Caki2 (cell line): Measurements from ENCODE around the gene HES7. TPM values are rescaled to one million over a fixed set of nuclear protein-coding genes. Genes with fewer than 3 reads are reported as not detected.

Experiments used
- DNase-seq: peaks from one replicate; pipeline ENCODE4 v3.0.0-alpha.2; 2015; ENCODE audit warnings: low read depth
- in situ Hi-C: cut with HindIII; loops from 2 replicates; pipeline ENCODE4 v1.10.0; 2016; ENCODE audit warnings: low sequenced_read_pairs, low pct_unique_long_range_greater_than_20kb, mixed read lengths
- total RNA-seq: library from RNA; depleted of rRNA; stranded (reverse); fragments of >200 nt; shearing (Covaris generic); gene quantifications from 2 replicates; pipeline ENCODE4 v1.2.3, GENCODE V29; 2014; ENCODE audit warnings: low replicate concordance

The HES7 gene
- total RNA-seq, 1 experiment from 2014 or later = not detected

GRCh38 chr17:8128125-8128784 is 4.3 kb upstream of the HES7 start:
- no peak for DNase-seq
- in situ Hi-C loops = no loop called here

DNA sequence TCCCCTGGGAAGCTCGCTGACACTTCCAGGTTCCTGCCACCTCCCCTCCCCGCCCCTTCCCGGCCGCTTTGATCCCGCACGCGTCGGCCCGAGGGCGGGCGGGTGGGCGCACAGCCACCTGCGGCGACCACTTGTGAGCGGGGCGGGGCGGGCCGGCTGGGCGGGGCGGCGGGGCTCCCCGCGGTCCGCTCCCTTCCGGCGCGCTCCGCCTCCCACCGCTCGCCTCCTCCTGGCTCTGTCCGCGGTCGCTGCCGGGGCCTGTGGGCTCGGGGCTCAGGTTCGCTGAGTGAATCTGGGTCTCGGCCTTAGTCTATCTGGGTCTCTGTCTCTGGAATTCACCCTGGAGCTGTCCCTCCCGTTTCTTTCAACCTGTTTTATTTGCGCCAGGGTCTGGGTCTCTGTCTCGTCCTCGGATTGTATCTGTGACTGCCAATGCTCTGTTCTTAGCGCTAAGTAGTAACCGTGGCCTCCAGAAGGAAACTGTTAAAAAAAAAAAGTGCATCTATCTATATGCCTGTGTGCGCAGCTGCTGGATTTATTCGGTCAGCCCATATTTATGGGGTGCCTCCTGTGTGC is 2.7 kb upstream of the HES7 start:
- in situ Hi-C loops = no loop called here
- peak; percentile 62 for DNase-seq

- in situ Hi-C loops = no loop called here
- peak; percentile 55 for DNase-seq
These were observed 2.1 kb upstream of the HES7 start for GRCh38 chr17:8125947-8126490.

DNA sequence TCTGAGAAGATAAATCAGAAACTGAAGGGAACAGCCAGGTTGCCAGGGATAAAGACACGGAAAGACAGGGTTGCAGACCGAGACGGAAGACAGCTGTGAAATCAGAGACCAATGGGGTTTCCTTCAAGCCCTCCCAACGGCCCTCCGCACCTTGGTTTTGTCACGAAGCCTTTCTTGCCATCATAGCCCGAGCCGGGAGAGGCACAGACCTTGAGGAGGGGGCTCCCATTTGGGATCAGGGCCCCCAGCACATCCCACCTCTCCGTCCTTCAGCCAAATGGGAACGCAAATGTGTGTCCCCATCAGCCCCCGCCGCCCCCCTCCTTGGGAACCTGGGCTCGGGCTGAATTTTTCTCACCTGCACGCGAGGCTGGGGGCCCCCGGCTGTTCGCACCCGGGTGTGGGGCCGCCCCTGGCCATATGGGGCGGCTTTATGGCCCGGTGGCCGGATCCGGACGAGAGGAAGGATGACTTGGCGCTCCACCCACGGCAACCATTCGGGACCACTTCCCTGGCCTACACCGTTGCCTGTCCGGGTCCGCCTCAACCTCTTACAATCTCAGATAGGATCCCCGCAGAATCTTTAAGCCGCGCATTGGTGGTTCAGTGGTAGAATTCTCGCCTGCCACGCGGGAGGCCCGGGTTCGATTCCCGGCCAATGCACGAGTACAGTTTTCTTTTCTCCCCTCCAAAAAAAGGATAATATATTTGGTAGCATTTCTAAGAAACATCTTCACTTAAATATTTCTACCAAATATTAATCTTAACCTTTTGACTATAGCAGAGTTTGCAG is 1.4 kb upstream of the HES7 start:
- in situ Hi-C loops = no loop called here
- DNase-seq = peak; percentile 64

GRCh38 chr17:8124350-8125153 is 646 bp upstream of the HES7 start:
- in situ Hi-C loops = no loop called here
- peak; percentile 26 for DNase-seq

GRCh38 chr17:8122924-8123694 is 797 bp downstream of the HES7 start:
- peak; percentile 24 for DNase-seq
- in situ Hi-C loops = no loop called here

DNA sequence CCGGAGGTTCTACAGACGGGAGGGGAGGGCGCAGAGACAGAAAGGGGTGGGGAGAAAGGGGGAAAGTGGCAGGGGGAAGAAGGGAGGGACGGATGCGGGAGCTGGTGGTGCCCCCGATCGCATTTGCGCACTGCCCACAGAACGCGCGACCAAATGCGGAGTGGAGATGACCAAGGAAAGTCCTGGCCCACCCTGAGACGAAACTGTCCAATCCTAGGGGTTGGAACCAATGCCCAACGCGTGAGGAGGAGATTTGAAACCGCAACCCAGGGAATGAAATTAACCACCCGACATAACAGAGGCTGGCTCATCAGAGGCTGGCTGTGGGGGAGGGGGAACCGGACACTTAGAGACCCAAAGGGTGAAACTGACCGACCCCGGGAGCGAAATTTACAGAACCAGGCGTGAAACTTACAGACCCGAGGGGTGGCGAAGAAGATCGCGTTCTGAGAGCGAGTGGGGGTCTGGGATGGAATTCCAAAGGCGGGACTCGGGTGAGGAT is 1.4 kb downstream of the HES7 start:
- in situ Hi-C loops = no loop called here

DNA sequence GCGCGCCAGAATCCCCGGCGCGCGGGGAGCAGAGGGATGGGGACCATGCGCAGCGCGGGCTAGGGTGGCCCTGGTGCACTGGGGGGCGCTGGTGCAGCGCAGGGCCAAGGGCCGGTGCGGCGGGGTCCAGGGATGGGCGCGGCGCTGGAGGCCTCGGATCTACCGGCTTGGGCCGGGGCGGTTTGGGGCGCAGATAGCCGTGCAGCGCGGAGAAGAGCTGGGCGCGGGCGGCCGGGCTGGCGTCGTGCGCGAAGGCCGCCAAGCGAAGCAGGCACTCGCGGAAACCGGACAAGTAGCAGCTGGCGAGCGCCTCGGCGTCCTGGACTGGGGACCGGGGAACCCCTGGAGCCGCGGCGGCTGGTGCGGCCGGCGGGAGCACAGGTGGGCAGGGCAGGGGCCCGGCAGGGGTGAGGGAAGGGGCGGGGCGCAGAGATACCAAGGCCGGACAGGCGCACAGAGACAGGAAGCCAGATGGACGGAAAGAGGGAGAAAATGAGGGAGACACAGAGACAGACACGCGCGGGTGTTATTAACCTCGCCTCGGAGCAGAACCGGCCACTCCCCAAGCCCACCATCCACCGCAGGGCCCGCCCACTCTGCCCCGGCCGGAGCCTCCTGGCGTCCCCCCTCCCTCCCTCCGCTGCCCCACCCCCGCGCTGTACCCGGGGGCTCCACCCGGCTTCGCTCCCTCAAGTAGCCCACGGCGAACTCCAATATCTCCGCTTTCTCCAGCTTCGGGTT is 2.1 kb downstream of the HES7 start:
- DNase-seq = peak; percentile 74
- in situ Hi-C loops = no loop called here

More for the DNA sequence above, 1.4 kb downstream of the HES7 start:
- DNase-seq = peak; percentile 45

- in situ Hi-C loops = no loop called here
- DNase-seq = no peak
These were observed 2.6 kb downstream of the HES7 start for GRCh38 chr17:8121407-8121680.

DNA sequence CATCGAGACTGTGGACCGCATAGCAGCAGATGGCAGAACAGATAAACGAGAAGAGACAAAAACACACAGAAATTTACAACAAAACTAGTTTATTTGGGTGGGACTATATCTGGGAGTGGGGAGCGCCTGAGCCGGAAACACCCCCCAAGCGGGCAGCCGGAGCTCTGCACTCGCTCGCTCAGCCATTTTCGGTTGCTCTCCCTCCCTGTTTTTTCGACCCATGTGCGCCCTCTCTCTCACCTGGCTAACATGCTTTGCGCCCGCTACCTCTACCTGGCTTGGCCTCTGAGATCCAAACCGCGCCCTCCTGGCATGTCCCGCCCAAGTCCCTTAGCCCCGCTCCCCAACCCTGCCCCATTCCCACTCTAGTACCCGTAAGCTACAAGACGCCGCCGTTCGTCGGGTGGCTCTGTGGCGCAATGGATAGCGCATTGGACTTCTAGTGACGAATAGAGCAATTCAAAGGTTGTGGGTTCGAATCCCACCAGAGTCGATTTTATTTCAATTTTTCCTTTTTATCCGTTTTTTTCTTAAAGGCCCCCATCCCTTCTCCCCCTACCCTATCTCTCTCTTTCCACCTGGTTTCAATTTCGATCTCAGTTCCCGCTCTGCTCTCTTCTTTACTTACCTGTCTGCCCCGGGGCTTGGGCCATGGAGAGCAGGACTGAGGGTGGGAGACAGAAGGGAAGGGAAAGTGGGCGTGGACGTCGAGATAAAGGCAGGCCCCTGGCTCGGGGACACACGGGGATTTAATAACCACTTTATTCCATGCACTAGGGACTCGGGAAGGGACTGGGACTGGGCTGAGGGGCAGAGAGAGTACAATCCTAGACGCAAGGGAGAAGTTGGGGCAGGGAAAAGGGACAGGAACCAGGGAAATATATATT is 3.1 kb downstream of the HES7 start:
- peak; percentile 83 for DNase-seq
- in situ Hi-C loops = no loop called here

- in situ Hi-C loops = no loop called here
- DNase-seq = peak; percentile 89
These were observed 4.1 kb downstream of the HES7 start for GRCh38 chr17:8119581-8120519.

DNA sequence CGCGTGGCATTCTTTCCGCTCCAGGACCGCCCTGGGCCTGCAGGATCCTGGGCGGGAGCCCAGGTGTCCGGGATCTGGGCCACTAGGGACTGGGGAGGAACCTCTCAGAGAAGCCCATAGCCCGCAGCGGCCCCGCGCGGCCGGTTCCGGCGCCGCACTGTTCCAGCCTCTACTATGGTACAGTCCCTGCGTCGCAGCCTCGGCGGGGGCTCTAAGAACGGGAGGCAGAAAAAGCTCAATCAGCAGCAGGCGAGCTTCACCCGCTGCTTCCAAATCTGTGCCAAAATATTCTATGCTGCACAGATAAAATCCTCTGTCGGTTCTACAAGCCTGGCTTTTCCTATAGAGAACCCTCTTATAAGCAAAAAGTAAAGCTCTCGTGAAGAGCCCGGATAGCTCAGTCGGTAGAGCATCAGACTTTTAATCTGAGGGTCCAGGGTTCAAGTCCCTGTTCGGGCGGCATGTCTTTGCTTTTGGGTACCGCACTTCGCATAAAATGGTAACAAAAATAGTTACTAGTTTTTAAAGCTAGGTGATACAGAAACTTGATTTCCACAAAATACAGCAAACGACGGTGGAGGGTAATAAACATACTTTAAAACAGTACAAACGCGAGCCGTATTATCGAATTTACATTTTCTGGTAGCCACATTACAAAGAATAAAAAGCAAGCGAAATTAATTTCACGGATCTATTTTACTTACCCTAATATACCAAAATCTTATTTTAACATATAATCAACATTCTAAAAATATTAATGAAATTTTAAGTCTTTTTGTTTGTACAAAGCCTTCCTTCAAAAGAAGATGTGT is 4.9 kb downstream of the HES7 start:
- DNase-seq = peak; percentile 73
- in situ Hi-C loops = no loop called here

- peak; percentile 72 for DNase-seq
- in situ Hi-C loops = no loop called here
These were observed 5.7 kb downstream of the HES7 start, which contains the start of gene ALOXE3 for GRCh38 chr17:8117980-8118768. Gene ALOXE3 (minus strand): TSS chr17:8118514. CDS start chr17:8117990, 524 bp downstream.
